NCI-H82 (cell line): ENCODE data around the gene OSER1.
"Not testable (repeated sequence)": the region's sequence is repeated elsewhere in the genome, so short reads cannot be mapped to it uniquely, and the experiment has no call there.

ENCODE experiments used
- DNase-seq: peaks from one replicate; lab custom pipeline; 2025; lab: John Stamatoyannopoulos, UW

OSER1 gene

GRCh38 chr20:44210406-44211176 is at the start of gene OSER1:
Gene OSER1 (minus strand): TSS chr20:44210771. CDS start chr20:44206957, 3,814 bp downstream.
- peak; percentile 99 for DNase-seq

GRCh38 chr20:44258226-44258890 is 47.8 kb upstream of the OSER1 start:
- DNase-seq = no peak

DNA sequence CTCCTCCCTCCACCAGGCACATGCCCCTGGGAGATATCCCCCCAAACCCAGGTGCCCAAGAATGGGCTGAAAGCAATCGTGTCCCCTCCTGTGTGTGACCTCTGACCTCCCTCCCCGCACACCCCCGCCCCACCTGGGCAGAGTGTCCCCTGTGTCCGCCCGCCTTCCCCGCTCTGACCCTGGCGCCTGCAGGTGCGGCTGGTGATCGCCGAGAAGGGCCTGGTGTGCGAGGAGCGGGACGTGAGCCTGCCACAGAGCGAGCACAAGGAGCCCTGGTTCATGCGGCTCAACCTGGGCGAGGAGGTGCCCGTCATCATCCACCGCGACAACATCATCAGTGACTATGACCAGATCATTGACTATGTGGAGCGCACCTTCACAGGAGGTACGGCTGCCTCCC is 46.4 kb upstream of the OSER1 start:
- DNase-seq = no peak

GRCh38 chr20:44255942-44256341 is 45.4 kb upstream of the OSER1 start:
- DNase-seq = no peak

- no peak for DNase-seq
Measured at GRCh38 chr20:44254073-44254472, 43.5 kb upstream of the OSER1 start.

DNA sequence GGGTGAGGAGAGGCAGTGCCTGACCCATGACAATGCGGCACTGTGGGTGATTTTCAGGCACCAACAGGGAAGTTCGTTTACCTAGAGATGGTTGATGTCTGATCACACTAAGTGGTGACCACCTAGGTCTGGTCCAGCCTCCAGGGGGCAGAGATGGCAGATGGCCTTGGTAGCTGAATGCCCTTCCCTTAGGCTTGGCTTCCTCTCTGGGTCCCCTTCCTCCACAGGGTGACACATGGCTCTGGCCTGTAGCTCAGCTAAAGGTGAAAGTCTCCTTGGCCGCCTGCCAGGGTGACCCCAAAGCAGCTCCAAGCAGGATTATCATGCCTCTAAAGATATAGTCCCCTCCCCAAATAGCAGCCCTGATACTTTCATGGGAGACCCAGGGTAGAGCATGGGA is 43.0 kb upstream of the OSER1 start:
- DNase-seq = peak; percentile 17

- no peak for DNase-seq
Measured at GRCh38 chr20:44251284-44251683, 40.7 kb upstream of the OSER1 start.

DNA sequence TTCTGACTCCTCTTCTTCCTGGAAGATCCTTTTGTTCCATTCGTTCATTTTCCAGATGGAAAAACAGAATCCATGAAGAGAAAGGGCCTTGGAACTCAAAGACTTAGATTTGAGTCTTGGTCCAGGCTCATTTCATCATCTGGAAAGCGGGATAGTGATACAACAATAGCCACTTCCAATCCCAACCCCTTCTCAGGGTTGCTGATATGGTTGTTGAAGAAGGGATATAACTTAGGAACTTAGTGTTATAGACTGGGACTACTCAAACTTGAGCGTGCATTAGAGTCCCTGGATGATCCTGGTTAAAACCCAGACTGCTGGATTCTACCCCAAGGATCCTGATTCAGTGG is 37.8 kb upstream of the OSER1 start:
- no peak for DNase-seq

- DNase-seq = peak; percentile 19
Measured at GRCh38 chr20:44247586-44248409, 37.2 kb upstream of the OSER1 start.

GRCh38 chr20:44247131-44247571 is 36.6 kb upstream of the OSER1 start, which contains the start of gene GDAP1L1:
Gene GDAP1L1 (plus strand): TSS chr20:44247308. CDS start chr20:44247335, 27 bp downstream.
- DNase-seq = peak; percentile 62

GRCh38 chr20:44245977-44246376 is 35.4 kb upstream of the OSER1 start:
- no peak for DNase-seq

GRCh38 chr20:44241796-44242195 is 31.2 kb upstream of the OSER1 start:
- no peak for DNase-seq

- not testable (repeated sequence) for DNase-seq
Measured at GRCh38 chr20:44236840-44237239, 26.3 kb upstream of the OSER1 start.

DNA sequence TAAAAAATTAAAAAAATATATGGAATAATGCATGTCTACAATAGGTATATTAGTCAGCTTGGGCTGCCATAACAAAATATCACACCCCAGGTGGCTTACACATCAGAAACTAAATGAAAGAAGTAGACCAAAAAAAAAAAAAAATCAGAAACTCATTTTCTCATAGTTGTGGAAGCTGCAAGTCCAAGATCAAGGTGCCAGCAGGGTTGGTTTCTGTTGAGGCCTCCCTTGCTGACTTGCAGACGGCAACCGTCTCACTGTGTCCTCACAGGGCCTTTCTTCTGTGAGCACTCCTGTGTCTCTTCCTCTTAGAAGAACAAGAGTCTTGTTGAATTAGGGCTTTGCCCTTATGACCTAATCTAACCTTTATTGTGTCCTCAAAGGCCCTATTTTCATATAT is 25.1 kb upstream of the OSER1 start:
- no peak for DNase-seq

DNA sequence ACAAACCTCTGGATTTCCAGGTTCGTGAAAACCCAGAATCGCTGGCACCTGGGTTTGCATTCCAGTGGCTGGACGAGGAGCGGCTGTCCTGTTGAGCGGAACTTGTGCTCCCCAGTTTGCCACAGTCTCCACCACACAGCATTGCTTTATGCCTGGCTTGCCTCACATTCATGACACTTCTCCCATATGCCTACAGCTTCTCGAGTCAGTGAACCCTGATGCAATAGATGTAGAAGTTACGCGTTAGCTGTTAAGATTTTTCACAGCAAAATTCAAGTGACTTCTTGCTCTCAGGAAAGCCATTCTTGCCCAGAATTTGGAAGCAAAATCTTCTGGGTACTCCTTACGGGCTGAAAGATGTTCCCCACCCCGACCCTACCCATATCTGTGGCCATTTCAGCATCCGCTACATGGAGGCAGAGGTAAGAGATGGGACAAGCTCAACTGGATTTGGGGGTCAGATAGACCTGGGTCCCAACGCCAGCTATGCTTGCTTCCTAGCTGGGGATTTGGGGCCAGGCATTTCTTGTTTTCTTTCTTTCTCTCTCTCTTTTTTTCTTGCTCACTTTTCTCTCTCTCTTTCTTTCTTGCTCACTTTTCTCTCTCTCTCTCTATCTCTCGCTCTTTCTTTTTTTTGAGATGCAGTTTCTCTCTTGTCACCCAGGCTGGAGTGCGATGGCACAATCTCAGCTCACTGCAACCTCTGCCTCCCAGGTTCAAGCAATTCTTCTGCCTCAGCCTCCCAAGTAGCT is 24.2 kb upstream of the OSER1 start:
- no peak for DNase-seq

GRCh38 chr20:44233436-44234016 is 23.0 kb upstream of the OSER1 start:
- no peak for DNase-seq

DNA sequence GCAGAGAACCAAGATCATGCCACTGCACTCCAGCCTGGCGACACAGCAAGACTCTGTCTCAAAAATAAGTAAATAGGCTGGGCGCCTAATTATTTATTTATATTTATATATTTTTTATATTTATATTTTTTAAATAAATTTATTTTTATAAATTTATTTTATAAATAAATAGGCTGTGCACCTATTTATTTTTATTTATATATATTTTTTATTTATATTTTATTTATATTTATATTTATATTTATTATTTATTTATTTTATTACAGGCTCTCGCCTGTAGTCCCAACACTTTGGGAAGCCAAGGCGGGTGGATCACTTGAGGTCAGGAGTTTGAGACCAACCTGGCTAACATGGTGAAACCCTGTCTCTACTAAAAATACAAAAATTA is 21.9 kb upstream of the OSER1 start:
- DNase-seq = not testable (repeated sequence)

DNA sequence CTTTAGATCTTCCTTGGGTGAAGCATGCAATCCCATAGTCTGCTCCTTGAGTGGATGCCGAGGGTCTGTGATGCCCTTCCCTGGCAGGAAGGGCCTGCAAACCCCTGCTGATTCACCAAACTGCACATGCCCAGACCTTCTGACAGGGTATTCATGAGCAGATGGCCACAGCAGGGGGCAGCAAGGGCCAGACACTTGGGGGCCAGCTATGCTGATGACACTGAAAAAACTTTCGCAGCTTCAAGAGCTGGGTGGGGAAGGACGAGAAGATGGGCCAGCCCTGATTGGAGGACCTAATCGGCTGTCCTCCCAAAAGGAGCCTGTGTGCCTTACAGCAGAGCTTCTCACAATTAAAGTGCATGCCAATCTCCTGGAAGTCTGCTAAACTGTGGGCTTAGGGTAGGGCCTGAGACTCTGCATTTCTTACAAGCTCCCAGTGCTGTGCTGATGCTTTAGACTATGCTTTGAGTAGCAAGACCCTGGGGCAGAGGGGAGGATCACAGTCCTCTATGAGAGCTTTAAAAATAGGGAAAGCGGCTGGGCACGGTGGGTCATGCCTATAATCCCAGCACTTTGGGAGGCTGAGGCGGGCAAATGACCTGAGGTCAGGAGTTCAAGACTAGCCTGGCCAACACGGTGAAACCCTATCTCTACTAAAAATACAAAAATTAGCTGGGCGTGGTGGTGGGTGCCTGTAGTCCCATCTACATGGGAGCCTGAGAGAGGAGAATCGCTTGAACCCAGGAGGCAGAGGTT is 21.3 kb upstream of the OSER1 start:
- peak; percentile 16 for DNase-seq

DNA sequence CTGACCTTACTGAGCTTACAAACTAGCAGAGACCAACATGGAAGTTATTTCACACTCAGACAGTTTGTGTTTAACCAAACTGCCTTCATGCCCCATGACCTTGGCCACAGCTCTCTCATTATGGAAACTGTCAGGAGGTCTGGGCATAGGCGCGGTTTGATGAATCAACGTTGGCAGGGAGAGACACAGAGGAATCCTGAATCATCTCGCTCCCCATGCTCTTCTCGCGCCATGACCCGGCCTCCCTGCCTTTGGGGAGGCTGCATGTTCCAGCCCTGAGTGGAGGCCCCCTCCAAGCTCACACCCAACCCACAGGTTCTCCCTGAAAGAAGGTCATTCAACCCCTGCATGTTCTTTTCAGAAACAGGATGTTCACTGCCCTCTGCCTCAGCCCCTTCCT is 20.6 kb upstream of the OSER1 start:
- no peak for DNase-seq

- no peak for DNase-seq
Measured at GRCh38 chr20:44228465-44229258, 18.1 kb upstream of the OSER1 start.
